GM18511 (cell line): Measurements from ENCODE around the gene TGFB1.
"Not testable (repeated sequence)": the region's sequence is repeated elsewhere in the genome, so short reads cannot be mapped to it uniquely, and the experiment has no call there.

Experiments
- ATAC-seq: cut with Tn5 transposase; IDR thresholded peaks from one replicate; pipeline ENCODE4 v1.9.1; 2021; ENCODE audit warnings: mild to moderate bottlenecking, moderate library complexity; ENCODE audit not compliant: unreplicated experiment

TGFB1 gene

GRCh38 chr19:41346916-41347315 lies 6.8 kb downstream of the TGFB1 start:
- ATAC-seq = not testable (repeated sequence)

- no peak for ATAC-seq
These were observed 9.6 kb downstream of the TGFB1 start for GRCh38 chr19:41344162-41344561.

- ATAC-seq = no peak
These were observed 11.8 kb downstream of the TGFB1 start for GRCh38 chr19:41341669-41342490.

GRCh38 chr19:41339936-41340335 lies 13.8 kb downstream of the TGFB1 start:
- ATAC-seq = no peak

GRCh38 chr19:41335467-41335866 lies 18.3 kb downstream of the TGFB1 start:
- ATAC-seq = no peak

- no peak for ATAC-seq
These were observed 18.9 kb downstream of the TGFB1 start for GRCh38 chr19:41334793-41335192.

- no peak for ATAC-seq
These were observed 21.3 kb downstream of the TGFB1 start for GRCh38 chr19:41332468-41332867.

- no peak for ATAC-seq
These were observed 21.7 kb downstream of the TGFB1 start for GRCh38 chr19:41332000-41332399.

GRCh38 chr19:41330946-41331678 lies 22.6 kb downstream of the TGFB1 start:
- no peak for ATAC-seq

- ATAC-seq = no peak
These were observed 23.2 kb downstream of the TGFB1 start for GRCh38 chr19:41330481-41330880.

GRCh38 chr19:41328842-41329225 lies 24.9 kb downstream of the TGFB1 start:
- ATAC-seq = no peak

- peak; percentile 21 for ATAC-seq
These were observed 25.4 kb downstream of the TGFB1 start for GRCh38 chr19:41328157-41328841.

GRCh38 chr19:41327576-41328156 lies 26.1 kb downstream of the TGFB1 start:
- peak; percentile 64 for ATAC-seq

- ATAC-seq = peak; percentile 5
These were observed 26.6 kb downstream of the TGFB1 start for GRCh38 chr19:41327076-41327575.

GRCh38 chr19:41325947-41326706 lies 27.6 kb downstream of the TGFB1 start:
- no peak for ATAC-seq

GRCh38 chr19:41325640-41325946 lies 28.1 kb downstream of the TGFB1 start:
- ATAC-seq = no peak

GRCh38 chr19:41324921-41325639 lies 28.6 kb downstream of the TGFB1 start:
- no peak for ATAC-seq

GRCh38 chr19:41324231-41324702 lies 29.5 kb downstream of the TGFB1 start:
- no peak for ATAC-seq

GRCh38 chr19:41323430-41324125 lies 30.1 kb downstream of the TGFB1 start:
- no peak for ATAC-seq
